ENCODE data around the gene PPIL4.

GRCh38 chr6:149503872-149504271 lies 42.0 kb downstream of the PPIL4 start:
- no peak for TF ChIP-seq CTCF (IDR thresholded peaks at IDR 0.05; ENCODE audit: low read depth, low read length)
- no peak for TF ChIP-seq EZH2phosphoT487 (IDR thresholded peaks at IDR 0.05; ENCODE audit: low read depth)

Measured in OCI-LY3 (cell line).